GM20431 (cell line): ENCODE data around the gene CDK5R1.

Source experiments
- in situ Hi-C: fragments of 300-500 bp; cut with MseI, MboI; formaldehyde crosslinking; loops from one replicate; pipeline ENCODE4 v1.15.0; 2020; ENCODE audit warnings: low sequenced_read_pairs; ENCODE audit not compliant: unreplicated experiment

CDK5R1 gene

GRCh38 chr17:32529604-32530003 lies 42.8 kb downstream of the CDK5R1 start:
- in situ Hi-C loops: no loop called here

DNA sequence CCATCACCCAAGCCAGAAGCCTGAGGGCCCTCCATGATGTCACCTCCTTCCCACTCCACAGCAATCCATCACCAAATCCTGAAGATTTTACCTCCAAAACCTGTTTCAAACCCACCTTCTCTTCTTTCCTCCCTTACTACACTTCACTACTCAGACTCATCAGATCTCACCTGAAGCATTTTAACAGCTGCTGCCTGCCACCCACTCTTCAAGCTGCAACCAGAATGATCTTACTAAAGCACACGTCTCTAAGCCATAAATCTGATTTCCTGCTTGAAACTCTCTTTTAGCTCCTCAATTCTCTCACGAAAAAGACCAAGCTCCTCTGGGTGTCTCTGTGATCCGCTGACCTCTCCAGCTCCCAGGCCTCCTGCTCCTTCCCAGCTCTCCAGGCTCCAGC lies 46.5 kb downstream of the CDK5R1 start:
- in situ Hi-C loops: no loop called here

GRCh38 chr17:32536736-32537643 lies 50.2 kb downstream of the CDK5R1 start:
- in situ Hi-C loops: no loop called here
